Endothelial cell of umbilical vein (primary cell): ENCODE results near the gene MUC2. TPM values are rescaled to one million over a fixed set of nuclear protein-coding genes. Genes with fewer than 3 reads are reported as not detected.

Source experiments
- BruUV-seq: library from RNA; stranded (reverse); fragments of 400-500 nt; replicated peaks from 2 replicates; lab custom pipeline; 2021; lab: Mats Ljungman, UMichigan
- CTCF ChIA-PET: fragments of 300-600, 350-600 bp; sonication (Branson Sonifier 250); formaldehyde crosslinking; loops from one replicate; lab custom pipeline; 2021; ENCODE audit warnings: antibody characterized with exemption, inconsistent platforms; lab: Charles Lee
- POLR2A ChIA-PET: fragments of 300-600, 350-600 bp; sonication (Branson Sonifier 250); formaldehyde crosslinking; loops from one replicate; lab custom pipeline; 2021; ENCODE audit warnings: antibody characterized with exemption, inconsistent platforms; lab: Charles Lee
- DNase-seq: peaks from one replicate; pipeline ENCODE4 v3.0.0-alpha.2; 2011; ENCODE audit warnings: low read depth, low spot score
- FAIRE-seq: peaks from 2 replicates; lab custom pipeline; 2011; peaks lifted over from hg19 to GRCh38; lab: Jason Lieb, UNC
- H2AFZ ChIP-seq: 2 replicates; pipeline ENCODE4 v1.6.0; 2012; ENCODE audit warnings: low read depth, low read length, control low read depth, inconsistent platforms
- H3K27ac ChIP-seq: 2 replicates; pipeline ENCODE4 v1.5.1; 2011; ENCODE audit warnings: low read depth, mild to moderate bottlenecking, control low read depth, low read length, moderate library complexity; ENCODE audit not compliant: insufficient read depth
- H3K27me3 ChIP-seq, 2 experiments: 2 replicates each; pipeline versions ENCODE4 v1.6.0 to v1.6.1; 2011; ENCODE audit warnings: low read length in 2 of 2, mixed read lengths in 1 of 2; ENCODE audit not compliant: control insufficient read depth in 2 of 2, insufficient read depth in 2 of 2
- H3K36me3 ChIP-seq, 2 experiments: 2 replicates in 1 of 2; 3 replicates in 1 of 2; pipeline ENCODE4 v1.5.1; 2011; ENCODE audit warnings: low read length in 2 of 2, mild to moderate bottlenecking in 1 of 2, moderate library complexity in 1 of 2; ENCODE audit not compliant: control insufficient read depth in 2 of 2, insufficient read depth in 2 of 2; ENCODE audit errors: extremely low read depth in 1 of 2
- H3K4me1 ChIP-seq: 3 replicates; pipeline ENCODE4 v1.5.1; 2011; ENCODE audit warnings: mild to moderate bottlenecking, low read length; ENCODE audit not compliant: control insufficient read depth, insufficient read depth; ENCODE audit errors: extremely low read depth
- H3K4me2 ChIP-seq: 2 replicates; pipeline ENCODE4 v1.6.1; 2011; ENCODE audit warnings: low read length, control low read depth, mixed read lengths; ENCODE audit not compliant: insufficient read depth
- H3K4me3 ChIP-seq, 3 experiments: fragments of 200-600 bp in 1 of 3; sonication (generic), shearing (Covaris generic) in 1 of 3; replicated peaks in 1 of 3; 2 replicates each; pipeline ENCODE4 v1.5.1; 2011 to 2016; ENCODE audit warnings: control low read depth in 3 of 3, low read length in 3 of 3, mild to moderate bottlenecking in 2 of 3, inconsistent platforms in 1 of 3, low read depth in 1 of 3, moderate library complexity in 1 of 3; ENCODE audit not compliant: insufficient read depth in 1 of 3
- H3K79me2 ChIP-seq: 2 replicates; pipeline ENCODE4 v1.6.0; 2012; ENCODE audit warnings: low read length, inconsistent platforms; ENCODE audit not compliant: control insufficient read depth, insufficient read depth
- H3K9ac ChIP-seq: replicated peaks from 2 replicates; pipeline ENCODE3; 2011; ENCODE audit warnings: low read length, control low read depth; ENCODE audit not compliant: insufficient read depth; ENCODE audit errors: extremely low read depth
- H3K9me1 ChIP-seq: replicated peaks from 3 replicates; pipeline ENCODE4 v1.6.0; 2011; ENCODE audit warnings: mild to moderate bottlenecking, low read length; ENCODE audit not compliant: control insufficient read depth, insufficient read depth; ENCODE audit errors: extremely low read depth
- H3K9me3 ChIP-seq: replicated peaks from 2 replicates; pipeline ENCODE4 v1.5.1; 2012; ENCODE audit warnings: low read length, inconsistent platforms; ENCODE audit not compliant: control insufficient read depth, insufficient read depth
- H4K20me1 ChIP-seq: replicated peaks from 2 replicates; pipeline ENCODE3; 2011; ENCODE audit warnings: mild to moderate bottlenecking, low read length; ENCODE audit not compliant: control insufficient read depth, insufficient read depth; ENCODE audit errors: extremely low read depth
- CTCF ChIP-seq, 2 donors: IDR thresholded peaks; 1 replicate in 1 of 2; 2 replicates in 1 of 2; pipeline ENCODE4 v1.5.1; 2011; ENCODE audit warnings: low read length in 2 of 2, mild to moderate bottlenecking in 2 of 2, moderate library complexity in 2 of 2, control low read depth in 1 of 2, inconsistent platforms in 1 of 2, low read depth in 1 of 2; ENCODE audit not compliant: insufficient read depth in 1 of 2; ENCODE audit errors: extremely low read depth in 1 of 2
- EZH2 ChIP-seq: IDR thresholded peaks from 2 replicates; pipeline ENCODE4 v1.6.1; 2012; ENCODE audit warnings: borderline replicate concordance, low read depth, mild to moderate bottlenecking, moderate library complexity, low read length, inconsistent platforms; ENCODE audit not compliant: severe bottlenecking
- FOS ChIP-seq: IDR thresholded peaks from 2 replicates; pipeline ENCODE4 v1.6.1; 2011; ENCODE audit warnings: mild to moderate bottlenecking, low read length, moderate library complexity, borderline replicate concordance; ENCODE audit not compliant: insufficient read depth
- GATA2 ChIP-seq: IDR thresholded peaks from 2 replicates; pipeline ENCODE4 v1.7.0; 2011; ENCODE audit warnings: low read depth, mild to moderate bottlenecking, moderate library complexity, mixed read lengths, low read length; ENCODE audit not compliant: insufficient read length, insufficient read depth
- JUN ChIP-seq: IDR thresholded peaks from 2 replicates; pipeline ENCODE4 v1.6.1; 2011; ENCODE audit warnings: borderline replicate concordance, low read depth; ENCODE audit not compliant: insufficient read length, insufficient read depth
- MAX ChIP-seq: IDR thresholded peaks from 2 replicates; pipeline ENCODE4 v1.6.1; 2011; ENCODE audit not compliant: insufficient read depth, insufficient read length
- MYC ChIP-seq: IDR thresholded peaks from one replicate; pipeline ENCODE4 v1.6.1; 2011; ENCODE audit warnings: mild to moderate bottlenecking, low read depth, low read length
- POLR2A ChIP-seq: IDR thresholded peaks from 2 replicates; pipeline ENCODE4 v1.6.1; 2012; ENCODE audit warnings: low read depth, mild to moderate bottlenecking, control low read depth, low read length
- POLR2AphosphoS5 ChIP-seq: IDR thresholded peaks from 2 replicates; pipeline ENCODE4 v1.6.1; 2012; ENCODE audit warnings: low read depth, mild to moderate bottlenecking, control low read depth, low read length, moderate library complexity; ENCODE audit not compliant: insufficient read depth
- dilution Hi-C: fragments of 300-500 bp; cut with MboI; formaldehyde crosslinking; loops from one replicate; pipeline ENCODE4 v1.15.0; 2019; ENCODE audit warnings: low sequenced_read_pairs; ENCODE audit not compliant: extremely low pct_ligation_motif_present
- intact Hi-C: fragments of 100-400 bp; cut with micrococcal nuclease; formaldehyde crosslinking; loops from one replicate; pipeline ENCODE4 v1.10.0; 2022
- polyA plus RNA-seq, 4 experiments: library from polyadenylated mRNA; depleted of rRNA in 3 of 4; stranded (reverse) in 3 of 4; unstranded in 1 of 4; fragments of >200 nt; gene quantifications; 2 replicates each; pipeline versions ENCODE4 v1.2.1 to v1.2.3, GENCODE V29; 2011 to 2012; ENCODE audit warnings: missing spikeins in 1 of 4
- total RNA-seq: library from RNA; stranded (reverse); gene quantifications from 2 replicates; pipeline ENCODE4 v1.2.3, GENCODE V29; 2021

MUC2 gene
- total and polyA plus RNA-seq, 2 donors (not counting 3 experiments of a cell fraction or from before 2014, with no cell fraction given), result not detected

- Histone ChIP-seq H3K79me2 (no peaks in the 10 kb centered on the region), H3K27ac (no peak overlapping the region), H4K20me1 (no peaks in the 10 kb centered on the region), H3K4me1 (no peaks in the 10 kb centered on the region), H3K9me3 (no peaks in the 10 kb centered on the region), H3K9me1 (no peaks in the 10 kb centered on the region), H3K36me3 (no peaks in the 10 kb centered on the region), H2AFZ (no peak overlapping the region), H3K4me3 (no peak overlapping the region), H3K4me2 (no peak overlapping the region), H3K9ac (no peak overlapping the region), H3K27me3 (no peaks in the 10 kb centered on the region)
- TF ChIP-seq CTCF (IDR thresholded peaks at IDR 0.05; ENCODE audit: extremely low read depth in 1 of 2, insufficient read depth in 1 of 2, low read depth in 1 of 2, low read length in 2 of 2), result no peak
- dilution Hi-C loops (no loop called here), intact Hi-C loops (no loop called here)
- CTCF ChIA-PET, result no interaction called here
- POLR2A ChIA-PET, result no interaction called here
- FAIRE-seq (no peak), DNase-seq (no peak)
- no TSS peak for BruUV-seq
Measured at GRCh38 chr11:1086171-1087102, 11.8 kb downstream of the MUC2 start.

- ChIA-PET CTCF (no interaction called here), POLR2A (no interaction called here)
- H2AFZ ChIP-seq, result no peak overlapping the region
- no peaks in the 10 kb centered on the region for H3K9me3 ChIP-seq
- dilution Hi-C loops (no loop called here), intact Hi-C loops (no loop called here)
- DNase-seq, result no peak
- BruUV-seq, result no TSS peak
- no peaks in the 10 kb centered on the region for H3K36me3 ChIP-seq
- H3K79me2 ChIP-seq, result no peaks in the 10 kb centered on the region
- no peaks in the 10 kb centered on the region for H3K9me1 ChIP-seq
- no peaks in the 10 kb centered on the region for H3K27me3 ChIP-seq
- no peak overlapping the region for H3K4me3 ChIP-seq
- TF ChIP-seq POLR2A (no peak), MAX (no peak), JUN (no peak), MYC (no peak), POLR2AphosphoS5 (no peak), CTCF (IDR thresholded peaks at IDR 0.05; ENCODE audit: extremely low read depth in 1 of 2, insufficient read depth in 1 of 2, low read depth in 1 of 2, low read length in 2 of 2) (no peak), FOS (no peak), EZH2 (no peak), GATA2 (no peak)
- H3K4me1 ChIP-seq, result no peaks in the 10 kb centered on the region
- H4K20me1 ChIP-seq, result no peaks in the 10 kb centered on the region
- no peak overlapping the region for H3K9ac ChIP-seq
- H3K4me2 ChIP-seq, result no peak overlapping the region
- no peak overlapping the region for H3K27ac ChIP-seq
- no peak for FAIRE-seq
Measured at GRCh38 chr11:1087279-1087960, 12.7 kb downstream of the MUC2 start.
